Small intestine (tissue), 7 donors: ENCODE measurements around the gene IFNK. TPM values are rescaled to one million over a fixed set of nuclear protein-coding genes. Genes with fewer than 3 reads are reported as not detected.

ENCODE experiments used
- DNase-seq, 2 donors: peaks; one replicate each; pipeline versions ENCODE4 v3.0.0 to v3.0.0-alpha.2; 2013
- FAIRE-seq: peaks from 2 replicates; lab custom pipeline; 2012; peaks lifted over from hg19 to GRCh38; lab: Jason Lieb, UNC
- H3K27ac ChIP-seq, 3 donors: one replicate each; pipeline ENCODE4 v1.5.1; 2013; ENCODE audit warnings: low read length in 2 of 3, mild to moderate bottlenecking in 2 of 3, control low read depth in 1 of 3, inconsistent platforms in 1 of 3, low read depth in 1 of 3, moderate library complexity in 1 of 3
- H3K27me3 ChIP-seq, 3 donors: one replicate each; pipeline ENCODE4 v1.6.1; 2013; ENCODE audit warnings: low read length in 3 of 3, inconsistent platforms in 1 of 3; ENCODE audit not compliant: control insufficient read depth in 3 of 3, insufficient read depth in 3 of 3
- H3K36me3 ChIP-seq, 3 donors: one replicate each; pipeline ENCODE4 v1.6.1; 2013; ENCODE audit warnings: low read length in 3 of 3, inconsistent platforms in 1 of 3, low read depth in 1 of 3, mild to moderate bottlenecking in 1 of 3, moderate library complexity in 1 of 3; ENCODE audit not compliant: control insufficient read depth in 3 of 3, insufficient read depth in 2 of 3
- H3K4me1 ChIP-seq, 3 donors: one replicate each; pipeline ENCODE4 v1.6.1; 2013; ENCODE audit warnings: low read length in 2 of 3, inconsistent platforms in 1 of 3, low read depth in 1 of 3, mild to moderate bottlenecking in 1 of 3, moderate library complexity in 1 of 3; ENCODE audit not compliant: control insufficient read depth in 3 of 3, insufficient read depth in 2 of 3
- H3K4me3 ChIP-seq, 3 donors: one replicate each; pipeline ENCODE4 v1.5.1; 2013; ENCODE audit warnings: low read length in 3 of 3, control low read depth in 1 of 3, inconsistent platforms in 1 of 3, low read depth in 1 of 3, mild to moderate bottlenecking in 1 of 3, moderate library complexity in 1 of 3
- H3K9me3 ChIP-seq, 2 donors: one replicate each; pipeline ENCODE4 v1.6.1; 2013; ENCODE audit warnings: low read depth in 1 of 2, low read length in 1 of 2; ENCODE audit not compliant: control insufficient read depth in 2 of 2, insufficient read depth in 1 of 2
- WGBS, 3 donors: extraction: QIAGEN DNeasy Blood & Tissue Kit; methylation state at CpG; one replicate each; pipeline ENCODE4 v1.1.7; 2013; 5-methylcytosine and 5-hydroxymethylcytosine counted together
- polyA plus RNA-seq, 4 donors: library from polyadenylated mRNA; stranded (reverse) in 3 of 4; unstranded in 1 of 4; fragments of 200-250 nt in 3 of 4; fragments of 120-200 nt in 1 of 4; gene quantifications; one replicate each; pipeline versions ENCODE4 v1.2.1 to v1.2.3, GENCODE V29; 2013
- donor health status: healthy with polysubstance abuse.
- donor health status: control.
- donor health status: control.
- donor health status: Bipolar disorder and iron deficiency.
- donor health status: healthy.

Gene IFNK
- polyA plus RNA-seq, 4 donors = 0.07 TPM; not detected in 3

GRCh38 chr9:27572918-27573633, 49.0 kb downstream of the IFNK start, which contains the start of gene C9orf72:
C9orf72 (minus strand) TSS chr9:27573481; CDS start chr9:27567120, 6,361 bp downstream.
- FAIRE-seq (no peak), DNase-seq (no peak)
- peak within 1 kb of the TSS; percentile 91 to 99 (median 97) for H3K27ac ChIP-seq
- peaks cover 0 to 11% (median 0%) of the 10 kb centered on the region in 3 donors for H3K4me1 ChIP-seq
- H3K4me3 ChIP-seq = peak within 1 kb of the TSS; percentile 68 to 83 (median 82)
- H3K27me3 ChIP-seq = no peaks in the 10 kb centered on the region
- WGBS, 3 donors = 0 to 1% (median 0%) methylated on average over 48 to 72 of the region's 72 CpGs
- no peaks in the 10 kb centered on the region for H3K36me3 ChIP-seq
- peaks cover 0 to 17% of the 10 kb centered on the region in 2 donors for H3K9me3 ChIP-seq

GRCh38 chr9:27573634-27574590, 49.8 kb downstream of the IFNK start:
- WGBS, 3 donors = 1 to 2% (median 1%) methylated on average over 34 to 35 of the region's 35 CpGs
- peak overlapping the region; percentile 76 to 99 (median 97) for H3K27ac ChIP-seq
- FAIRE-seq = peak; percentile 85

More at GRCh38 chr9:27573634-27574590, 49.8 kb downstream of the IFNK start:
- peak; percentile 99 to 100 for DNase-seq
- Histone ChIP-seq H3K4me3 (peak overlapping the region; percentile 68 to 83 (median 82)), H3K9me3 (peaks cover 0 to 17% of the 10 kb centered on the region in 2 donors), H3K36me3 (no peaks in the 10 kb centered on the region), H3K27me3 (no peaks in the 10 kb centered on the region), H3K4me1 (peaks cover 0 to 11% (median 0%) of the 10 kb centered on the region in 3 donors)

Other genes starting within 250 kb of the IFNK start
- gene EQTN, start 227.1 kb upstream of the IFNK start, polyA plus RNA-seq = under 1 TPM in 2 of 4 donors, not detected in 2; 0.10 to 0.30 TPM
- 10 to 100 TPM; 16.9 to 34.9 (median 19.7) TPM for gene MOB3B, start 5.5 kb downstream of the IFNK start, polyA plus RNA-seq
- 10 to 100 TPM in 1 of 4 donors, 1 to 10 TPM in 3; 4.2 to 27.6 (median 5.3) TPM for gene C9orf72, start 49.2 kb downstream of the IFNK start, polyA plus RNA-seq